HuH-7 (cell line): Measurements from ENCODE around the gene RPL36.
"Not testable (repeated sequence)": the region's sequence is repeated elsewhere in the genome, so short reads cannot be mapped to it uniquely, and the experiment has no call there.

Source experiments
- DNase-seq: peaks from one replicate; pipeline ENCODE4 v3.0.0; 2011; ENCODE audit warnings: low spot score

The RPL36 gene

GRCh38 chr19:5690955-5691821, 1.1 kb downstream of the RPL36 start:
- no peak for DNase-seq

DNA sequence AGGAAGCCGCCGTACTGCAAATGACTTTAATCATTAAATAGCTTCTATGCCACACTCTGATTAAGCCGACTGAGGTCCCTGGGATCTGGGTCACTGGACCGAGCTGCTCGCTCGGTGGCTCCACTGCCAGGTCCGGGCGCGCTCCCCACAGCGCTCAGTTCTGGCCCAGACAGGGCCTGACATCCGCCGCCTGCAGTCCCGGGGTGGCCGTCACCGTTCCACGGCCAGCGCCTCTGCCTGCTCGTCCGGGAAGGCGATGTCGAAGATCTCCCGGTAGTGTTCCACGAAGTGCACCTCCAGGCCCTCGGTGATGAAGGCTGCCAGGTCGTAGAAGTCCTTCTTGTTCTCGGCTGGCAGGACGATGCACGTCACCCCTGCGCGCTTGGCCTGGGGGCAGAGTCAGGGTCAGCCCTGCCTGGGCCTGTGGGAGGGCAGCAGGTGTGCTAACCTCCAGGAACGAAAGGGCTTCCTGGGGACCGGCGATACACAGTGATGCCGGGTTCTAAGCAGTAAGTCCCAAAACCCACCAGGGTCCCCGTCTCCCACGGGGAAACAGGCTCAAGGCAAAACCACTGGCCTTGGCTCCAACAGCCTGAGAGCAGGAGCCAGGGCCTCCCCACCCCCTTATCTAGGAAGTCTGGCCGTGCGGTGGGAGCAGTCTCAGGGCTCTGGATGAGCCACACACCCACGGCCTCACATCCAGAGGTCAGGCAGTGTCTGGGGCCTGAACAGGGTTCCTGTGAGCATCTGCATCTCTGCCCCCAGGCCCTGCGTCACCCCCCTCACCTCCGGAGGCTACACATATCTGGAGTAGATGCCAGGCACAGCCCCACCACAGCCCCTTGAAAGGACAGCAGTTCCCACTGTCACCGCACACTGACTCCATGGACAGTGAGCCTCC, 2.0 kb downstream of the RPL36 start:
- no peak for DNase-seq

GRCh38 chr19:5692723-5693194, 2.7 kb downstream of the RPL36 start:
- no peak for DNase-seq

- DNase-seq, result no peak
Observed at GRCh38 chr19:5693195-5694166, 3.4 kb downstream of the RPL36 start.

DNA sequence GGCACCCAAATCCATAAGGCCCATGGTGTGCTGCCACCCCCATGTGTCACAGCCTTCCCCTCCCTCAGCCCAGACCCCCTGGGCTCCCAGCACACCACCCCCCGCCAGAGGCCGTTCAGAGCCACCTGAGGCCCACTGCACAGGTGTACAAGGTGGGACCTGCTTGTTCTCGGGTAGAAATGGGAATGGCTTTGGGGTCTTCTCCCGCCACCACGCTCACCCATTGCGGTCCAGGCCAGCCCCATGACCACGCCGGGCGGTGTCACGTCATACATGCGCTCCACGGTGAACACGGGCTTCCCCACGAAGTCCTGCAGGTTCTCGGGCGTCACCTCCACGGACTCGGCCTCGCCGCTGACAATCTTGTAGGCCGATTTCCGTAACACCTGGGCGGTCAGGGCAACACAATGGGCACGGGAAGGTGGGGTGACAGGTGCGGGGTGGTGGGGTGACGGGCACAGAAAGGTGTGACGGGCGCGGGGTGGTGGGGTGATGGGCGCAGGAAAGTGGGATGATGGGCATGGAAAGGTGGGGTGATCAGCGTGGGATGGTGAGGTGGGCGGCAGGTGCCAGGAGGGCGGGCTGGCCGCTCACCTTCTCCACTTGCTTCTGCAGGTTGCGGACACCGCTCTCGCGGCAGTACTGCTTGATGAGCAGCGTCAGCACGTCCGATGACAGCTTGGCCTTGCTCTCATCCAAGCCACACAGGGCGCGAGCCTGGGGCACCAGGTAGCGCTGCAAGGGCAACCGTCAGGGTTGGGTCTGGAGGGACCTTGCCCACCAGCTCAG, 4.3 kb downstream of the RPL36 start:
- no peak for DNase-seq

- DNase-seq, result no peak
Observed at GRCh38 chr19:5694956-5695648, 5.0 kb downstream of the RPL36 start.

DNA sequence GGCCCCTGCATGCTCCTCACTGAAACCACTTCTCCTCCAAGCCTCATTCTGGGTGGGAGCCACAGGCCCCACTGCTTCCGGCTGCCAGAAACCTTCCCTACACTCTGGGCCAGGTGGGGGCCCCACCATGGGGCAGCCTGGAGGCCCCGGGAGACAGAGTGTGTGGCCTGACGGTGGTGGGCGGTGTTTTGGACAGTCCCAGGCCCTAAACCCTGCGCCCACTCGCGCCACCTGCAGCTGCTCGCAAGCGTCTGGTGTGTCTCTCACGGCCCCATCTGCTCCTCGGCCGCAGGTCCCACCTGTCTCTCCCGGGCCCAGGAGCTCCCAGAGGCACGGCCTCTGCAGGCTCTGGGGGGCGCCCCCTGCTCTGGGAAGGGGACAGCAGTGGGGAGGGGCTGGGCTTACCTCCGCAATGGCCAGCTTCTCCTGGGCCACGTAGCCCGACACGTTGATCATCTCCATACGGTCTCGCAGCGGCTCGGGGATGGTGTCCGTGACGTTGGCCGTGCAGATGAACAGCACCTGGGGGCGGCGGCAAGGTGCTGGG, 5.6 kb downstream of the RPL36 start:
- DNase-seq, result no peak

DNA sequence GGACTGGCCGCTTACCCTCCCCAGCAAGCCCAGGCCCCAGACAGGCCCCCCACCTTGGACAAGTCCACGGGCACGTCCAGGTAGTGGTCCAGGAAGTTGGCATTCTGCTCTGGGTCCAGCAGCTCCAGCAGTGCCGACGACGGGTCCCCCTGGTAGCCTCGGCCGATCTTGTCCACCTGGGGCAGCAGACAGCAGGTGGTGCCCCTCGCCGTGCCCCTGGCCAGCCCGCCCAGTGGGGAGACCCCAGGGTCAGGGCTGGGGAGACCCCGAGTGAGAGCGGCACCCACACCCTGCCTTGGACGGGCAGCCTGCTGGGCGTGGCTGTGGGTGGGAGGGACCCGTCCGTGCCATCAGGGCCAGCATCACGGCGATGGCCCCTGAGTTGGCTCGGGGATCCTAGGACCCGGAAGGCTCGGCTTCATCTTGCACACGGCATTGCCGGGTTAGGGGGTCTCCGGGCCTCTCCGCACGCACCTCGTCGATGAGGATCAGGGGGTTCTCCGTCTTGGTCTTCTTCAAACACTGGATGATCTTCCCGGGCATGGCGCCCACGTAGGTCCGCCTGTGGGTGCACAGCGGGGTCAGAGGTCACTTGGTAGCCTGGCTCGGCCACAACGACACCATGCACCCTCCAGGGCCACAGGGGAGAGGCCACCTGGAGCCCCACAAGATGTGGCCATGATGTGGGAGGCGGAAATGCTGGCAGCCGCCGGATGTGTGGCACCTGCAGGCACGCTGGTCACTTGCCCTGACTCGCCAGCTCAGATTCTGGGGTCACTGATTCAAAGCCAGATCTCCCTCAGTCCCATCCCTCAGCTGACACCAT, 6.3 kb downstream of the RPL36 start:
- DNase-seq, result no peak

DNA sequence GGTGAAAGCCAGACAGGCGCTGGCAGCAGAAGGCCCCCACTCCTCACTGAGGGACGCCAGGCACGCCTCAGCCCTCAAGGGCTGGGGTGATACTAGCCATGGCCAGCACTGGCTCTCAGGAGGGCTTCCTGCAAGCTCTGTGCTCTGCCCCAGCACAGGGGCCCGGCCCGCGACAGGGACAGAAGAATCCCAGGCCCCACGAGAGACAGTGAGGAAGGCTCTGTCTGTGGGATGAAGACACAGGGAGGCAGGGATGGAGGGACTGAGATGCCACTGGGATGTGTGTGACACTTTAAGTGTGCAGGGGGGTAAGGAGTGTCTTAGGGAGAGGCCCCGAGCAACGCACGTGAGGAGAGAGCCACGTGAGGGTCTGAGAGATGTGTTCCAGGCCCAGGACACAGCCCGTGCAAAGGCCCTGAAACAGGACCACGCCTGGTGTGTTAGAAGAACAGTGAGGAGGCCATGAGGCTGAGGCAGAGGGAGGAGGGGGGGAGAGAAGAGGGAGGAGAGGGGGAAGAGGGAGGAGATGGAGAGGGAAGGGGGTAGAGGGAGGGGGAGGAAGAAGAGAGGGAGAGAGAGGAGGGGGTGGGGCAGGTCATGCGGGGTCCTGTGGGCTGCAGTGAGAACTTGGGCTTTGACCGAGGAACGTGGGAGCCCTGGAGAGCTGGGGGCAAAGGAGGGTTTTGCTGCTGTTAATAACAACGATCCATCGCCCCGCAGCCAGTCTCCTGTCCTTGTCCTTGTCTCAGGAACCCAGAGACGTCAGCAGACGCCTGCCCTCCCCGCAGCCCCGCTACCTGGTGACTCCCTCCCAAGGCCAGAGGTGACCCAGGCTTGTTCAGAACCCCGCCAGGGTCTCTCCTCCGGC, 7.2 kb downstream of the RPL36 start:
- DNase-seq, result no peak

DNA sequence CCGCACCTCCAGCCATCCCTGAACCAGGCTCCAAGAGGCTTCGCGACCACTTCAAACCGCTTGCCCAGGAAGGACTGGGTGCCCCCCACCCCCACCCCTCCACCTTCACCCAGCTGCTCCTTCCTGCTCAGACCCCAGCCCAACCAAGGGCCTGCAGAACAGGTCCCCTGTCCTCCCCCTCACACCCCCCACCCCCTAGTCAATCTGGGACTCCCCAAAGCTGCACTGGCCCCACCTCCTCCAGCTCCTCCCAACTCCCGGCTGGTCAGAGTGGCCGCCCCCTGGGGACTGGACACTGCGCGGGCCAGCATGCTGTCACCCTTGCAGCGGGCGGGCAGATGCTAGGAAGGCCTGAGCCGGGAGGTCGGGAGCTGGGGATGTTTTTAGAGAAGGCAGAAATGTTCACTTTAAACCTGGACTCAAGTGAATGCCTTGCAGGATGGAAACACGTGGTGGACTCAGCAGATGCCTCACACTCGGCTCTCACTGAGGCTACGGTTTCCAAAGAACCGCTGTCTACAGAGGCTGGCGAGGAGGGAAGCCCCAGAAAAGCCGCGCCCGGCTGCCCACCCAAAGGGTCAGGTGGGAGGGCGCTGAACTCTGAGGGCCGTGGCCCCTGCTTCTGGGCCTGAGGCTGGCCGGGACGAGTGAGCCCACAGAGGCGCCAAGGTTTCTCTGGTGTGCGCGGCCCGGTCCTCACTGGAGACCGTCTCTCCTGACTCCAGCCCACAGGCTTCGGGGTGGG, 8.0 kb downstream of the RPL36 start:
- DNase-seq, result no peak

- DNase-seq, result no peak
Observed at GRCh38 chr19:5698635-5699422, 8.7 kb downstream of the RPL36 start.

DNA sequence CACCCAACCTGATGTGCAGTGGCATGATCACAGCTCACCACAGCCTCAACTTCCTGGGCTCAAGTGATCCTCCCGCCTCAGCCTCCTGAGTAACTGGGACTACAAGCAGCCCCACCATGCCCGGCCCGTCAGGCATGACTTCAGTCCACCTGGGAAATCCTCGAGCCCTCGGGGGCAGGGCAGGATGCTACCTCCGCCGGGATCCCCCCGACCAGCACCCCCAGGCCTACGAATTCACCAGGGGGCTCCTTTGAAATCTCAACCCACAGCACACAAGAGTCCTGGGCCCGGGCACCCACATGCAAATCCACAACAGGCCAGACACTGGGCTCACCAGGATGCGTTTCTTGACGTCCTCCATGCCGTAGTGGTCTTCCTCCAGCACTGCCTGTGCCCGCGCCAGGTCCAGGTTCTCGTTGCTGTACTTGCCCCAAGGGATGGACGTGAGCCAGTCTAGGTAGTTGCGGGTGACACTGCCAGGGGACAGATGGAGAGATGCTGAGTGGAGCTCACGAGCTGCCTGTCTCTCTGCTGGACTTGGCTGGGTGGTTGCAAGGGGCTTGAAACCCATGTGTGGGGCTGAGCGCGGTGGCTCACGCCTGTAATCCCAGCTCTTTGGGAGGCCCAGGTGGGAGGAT, 10.5 kb downstream of the RPL36 start:
- DNase-seq, result no peak

DNA sequence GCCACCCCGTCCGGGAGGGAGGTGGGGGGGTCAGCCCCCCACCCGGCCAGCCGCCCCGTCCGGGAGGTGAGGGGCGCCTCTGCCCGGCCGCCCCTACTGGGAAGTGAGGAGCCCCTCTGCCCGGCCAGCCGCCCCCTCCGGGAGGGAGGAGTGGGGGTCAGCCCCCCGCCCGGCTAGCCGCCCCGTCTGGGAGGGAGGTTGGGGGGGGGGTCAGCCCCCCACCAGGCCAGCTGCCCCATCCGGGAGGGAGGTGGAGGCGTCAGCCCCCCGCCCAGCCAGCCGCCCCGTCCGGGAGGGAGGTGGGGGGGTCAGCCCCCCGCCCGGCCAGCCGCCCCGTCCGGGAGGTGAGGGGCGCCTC, 11.9 kb downstream of the RPL36 start:
- not testable (repeated sequence) for DNase-seq

- DNase-seq, result no peak
Observed at GRCh38 chr19:5703819-5704818, 14.0 kb downstream of the RPL36 start.

DNA sequence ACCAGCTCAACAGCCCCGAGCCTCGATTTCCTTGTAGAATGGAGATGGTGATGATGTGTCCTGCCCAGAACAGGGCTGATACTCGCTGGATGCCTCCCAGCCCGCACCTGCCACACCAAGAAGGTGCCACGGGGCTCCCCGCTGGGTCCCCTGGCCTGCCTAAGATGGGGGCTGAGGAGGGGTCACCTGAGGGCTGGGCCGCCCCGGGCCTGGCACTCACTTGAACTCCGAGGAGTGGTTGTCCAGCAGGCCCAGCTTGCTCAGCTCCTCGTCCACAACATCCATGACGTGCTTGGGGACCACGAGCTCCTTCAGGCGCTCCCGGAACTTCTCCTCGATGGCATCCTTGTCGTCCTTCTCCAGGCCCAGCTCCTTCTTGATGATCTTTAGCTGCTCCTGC, 15.5 kb downstream of the RPL36 start:
- DNase-seq, result no peak
